H1 (cell line): ENCODE data around the gene PGPEP1. TPM values are rescaled to one million over a fixed set of nuclear protein-coding genes. Genes with fewer than 3 reads are reported as not detected.

ENCODE experiments used
- CTCF ChIA-PET: fragments of 300-600 bp; sonication (Branson Sonifier 250); formaldehyde crosslinking; loops from one replicate; lab custom pipeline; 2021; ENCODE audit not compliant: partially characterized antibody; lab: Charles Lee
- POLR2A ChIA-PET: fragments of 300-600 bp; sonication (Branson Sonifier 250); formaldehyde crosslinking; loops from one replicate; lab custom pipeline; 2021; ENCODE audit warnings: inconsistent platforms; ENCODE audit not compliant: partially characterized antibody; lab: Charles Lee
- DNase-seq, 2 experiments: peaks; one replicate each; pipeline versions ENCODE4 v3.0.0 to v3.0.0-alpha.2; 2010 to 2022; ENCODE audit warnings: low spot score in 2 of 2, low read depth in 1 of 2, mixed read lengths in 1 of 2
- FAIRE-seq: peaks from 2 replicates; lab custom pipeline; 2011; peaks lifted over from hg19 to GRCh38; lab: Jason Lieb, UNC
- H2AFZ ChIP-seq: 2 replicates; pipeline ENCODE4 v1.8.1; 2012; ENCODE audit warnings: low read length, inconsistent platforms
- H2AK5ac ChIP-seq: 2 replicates; pipeline ENCODE4 v1.6.1; 2013; ENCODE audit warnings: low read depth, low read length
- H2BK120ac ChIP-seq: replicated peaks from 2 replicates; pipeline ENCODE3; 2013; ENCODE audit warnings: low read depth, low read length, inconsistent platforms
- H2BK12ac ChIP-seq: 2 replicates; pipeline ENCODE4 v1.6.1; 2013; ENCODE audit warnings: low read depth, low read length
- H2BK15ac ChIP-seq: 2 replicates; pipeline ENCODE4 v1.6.1; 2013; ENCODE audit warnings: low read length
- H2BK20ac ChIP-seq: 2 replicates; pipeline ENCODE4 v1.6.1; 2013; ENCODE audit warnings: low read length
- H2BK5ac ChIP-seq: 2 replicates; pipeline ENCODE4 v1.6.1; 2013; ENCODE audit warnings: low read depth, low read length
- H3K14ac ChIP-seq: 2 replicates; pipeline ENCODE4 v1.6.1; 2013; ENCODE audit warnings: inconsistent platforms; ENCODE audit not compliant: insufficient read length
- H3K18ac ChIP-seq: 2 replicates; pipeline ENCODE4 v1.6.1; 2013; ENCODE audit warnings: low read length; ENCODE audit errors: extremely low read depth
- H3K23ac ChIP-seq: 2 replicates; pipeline ENCODE4 v1.6.1; 2013; ENCODE audit warnings: inconsistent platforms; ENCODE audit not compliant: insufficient read length
- H3K23me2 ChIP-seq: 2 replicates; pipeline ENCODE4 v1.6.1; 2013; ENCODE audit warnings: low read depth, low read length
- H3K27ac ChIP-seq: 2 replicates; pipeline ENCODE4 v1.6.1; 2011; ENCODE audit warnings: low read depth, low read length, inconsistent platforms
- H3K27me3 ChIP-seq, 4 experiments: replicated peaks in 1 of 4; 1 replicate in 1 of 4; 2 replicates in 3 of 4; pipeline versions ENCODE4 v1.6.1 to v1.8.1; 2011 to 2013; ENCODE audit warnings: low read length in 3 of 4, mild to moderate bottlenecking in 3 of 4, inconsistent platforms in 2 of 4, mixed read lengths in 2 of 4, moderate library complexity in 1 of 4; ENCODE audit not compliant: control insufficient read depth in 3 of 4, insufficient read depth in 3 of 4; ENCODE audit errors: extremely low read depth in 1 of 4
- H3K36me3 ChIP-seq, 4 experiments: 2 replicates each; pipeline versions ENCODE4 v1.6.1 to v1.8.1; 2011 to 2013; ENCODE audit warnings: mild to moderate bottlenecking in 4 of 4, low read length in 3 of 4, moderate library complexity in 2 of 4, control low read depth in 1 of 4, inconsistent platforms in 1 of 4; ENCODE audit not compliant: insufficient read depth in 4 of 4, control insufficient read depth in 2 of 4
- H3K4ac ChIP-seq: replicated peaks from 2 replicates; pipeline ENCODE3; 2013; ENCODE audit warnings: low read length, low read depth, mixed read lengths, inconsistent platforms; ENCODE audit not compliant: insufficient read length
- H3K4me1 ChIP-seq, 4 experiments: replicated peaks in 1 of 4; 1 replicate in 1 of 4; 2 replicates in 3 of 4; pipeline versions ENCODE4 v1.6.1 to v1.8.1; 2011 to 2013; ENCODE audit warnings: low read length in 3 of 4, inconsistent platforms in 2 of 4, mixed read lengths in 1 of 4; ENCODE audit not compliant: insufficient read depth in 4 of 4, control insufficient read depth in 3 of 4
- H3K4me2 ChIP-seq, 2 experiments: 2 replicates each; pipeline versions ENCODE4 v1.6.1 to v1.8.1; 2011 to 2013; ENCODE audit warnings: low read depth in 2 of 2, low read length in 2 of 2, control low read depth in 1 of 2, inconsistent platforms in 1 of 2, mild to moderate bottlenecking in 1 of 2; ENCODE audit not compliant: insufficient read depth in 1 of 2
- H3K4me3 ChIP-seq, 4 experiments: fragments of 200-600, 300-600 bp in 1 of 4; sonication (generic), shearing (Covaris generic), sonication (Bioruptor Twin) in 1 of 4; 2 replicates each; pipeline versions ENCODE4 v1.5.1 to v1.8.1; 2011 to 2016; ENCODE audit warnings: low read length in 4 of 4, low read depth in 3 of 4, control low read depth in 2 of 4, inconsistent platforms in 2 of 4, mild to moderate bottlenecking in 2 of 4, mixed read lengths in 1 of 4, moderate library complexity in 1 of 4; ENCODE audit not compliant: insufficient read depth in 2 of 4; ENCODE audit errors: extremely low read depth in 1 of 4
- H3K56ac ChIP-seq: replicated peaks from 2 replicates; pipeline ENCODE3; 2013; ENCODE audit warnings: low read depth, mild to moderate bottlenecking, mixed read lengths, low read length, inconsistent platforms; ENCODE audit not compliant: insufficient read length
- H3K79me1 ChIP-seq: 2 replicates; pipeline ENCODE4 v1.6.1; 2013; ENCODE audit warnings: low read depth, low read length, control low read depth
- H3K79me2 ChIP-seq, 2 experiments: 2 replicates each; pipeline versions ENCODE4 v1.6.1 to v1.8.1; 2012 to 2013; ENCODE audit warnings: low read length in 2 of 2, mild to moderate bottlenecking in 2 of 2, inconsistent platforms in 1 of 2; ENCODE audit not compliant: insufficient read depth in 2 of 2, control insufficient read depth in 1 of 2
- H3K9ac ChIP-seq, 4 experiments: replicated peaks in 1 of 4; 1 replicate in 1 of 4; 2 replicates in 3 of 4; pipeline versions ENCODE4 v1.6.1 to v1.8.1; 2011 to 2013; ENCODE audit warnings: low read depth in 3 of 4, low read length in 3 of 4, control low read depth in 2 of 4, mild to moderate bottlenecking in 2 of 4, moderate library complexity in 2 of 4, inconsistent platforms in 1 of 4; ENCODE audit errors: extremely low read depth in 1 of 4
- H3K9me3 ChIP-seq, 2 experiments: 2 replicates each; pipeline versions ENCODE4 v1.6.1 to v1.8.1; 2012 to 2013; ENCODE audit warnings: mild to moderate bottlenecking in 2 of 2, moderate library complexity in 2 of 2, control low read depth in 1 of 2, inconsistent platforms in 1 of 2, low read depth in 1 of 2, low read length in 1 of 2, mixed read lengths in 1 of 2; ENCODE audit not compliant: insufficient read depth in 2 of 2
- H4K20me1 ChIP-seq, 2 experiments: replicated peaks in 1 of 2; 2 replicates each; pipeline versions ENCODE3 to v1.8.1; 2011 to 2013; ENCODE audit warnings: inconsistent platforms in 2 of 2, low read length in 2 of 2, mild to moderate bottlenecking in 1 of 2; ENCODE audit not compliant: insufficient read depth in 2 of 2, control insufficient read depth in 1 of 2
- H4K5ac ChIP-seq: 2 replicates; pipeline ENCODE4 v1.6.1; 2013; ENCODE audit warnings: low read length, low read depth, mixed read lengths, inconsistent platforms; ENCODE audit not compliant: insufficient read length
- H4K8ac ChIP-seq: 2 replicates; pipeline ENCODE4 v1.8.0; 2013; ENCODE audit warnings: mild to moderate bottlenecking, moderate library complexity, low read length, inconsistent platforms; ENCODE audit not compliant: insufficient read depth; ENCODE audit errors: extremely low read depth
- H4K91ac ChIP-seq: replicated peaks from 2 replicates; pipeline ENCODE3; 2013; ENCODE audit warnings: low read length, mixed read lengths, inconsistent platforms; ENCODE audit not compliant: insufficient read length
- ASH2L ChIP-seq: fragments of 200-600, 300-600 bp; sonication (generic); IDR thresholded peaks from one replicate; pipeline ENCODE4 v1.7.1; 2017; ENCODE audit warnings: low read length
- CREB1 ChIP-seq: IDR thresholded peaks from 2 replicates; pipeline ENCODE4 v1.6.1; 2012; ENCODE audit warnings: inconsistent platforms
- EP300 ChIP-seq, 2 experiments: IDR thresholded peaks; 1 replicate in 1 of 2; 2 replicates in 1 of 2; pipeline ENCODE4 v1.6.1; 2011 to 2012; ENCODE audit warnings: low read depth in 2 of 2, low read length in 2 of 2, mild to moderate bottlenecking in 2 of 2, borderline replicate concordance in 1 of 2, inconsistent platforms in 1 of 2, moderate library complexity in 1 of 2
- FOSL1 ChIP-seq: IDR thresholded peaks from 2 replicates; pipeline ENCODE4 v1.6.1; 2011; ENCODE audit warnings: mild to moderate bottlenecking, low read depth, low read length, moderate library complexity; ENCODE audit not compliant: insufficient read depth
- KDM1A ChIP-seq: fragments of 200-600, 300-600 bp; sonication (generic); IDR thresholded peaks from 2 replicates; pipeline ENCODE4 v1.7.1; 2016; ENCODE audit warnings: mild to moderate bottlenecking, low read length, borderline replicate concordance
- POLR2A ChIP-seq, 2 experiments: IDR thresholded peaks; 1 replicate in 1 of 2; 2 replicates in 1 of 2; pipeline ENCODE4 v1.6.1; 2011; ENCODE audit warnings: low read depth in 2 of 2, low read length in 2 of 2, mild to moderate bottlenecking in 2 of 2; ENCODE audit errors: control extremely low read depth in 1 of 2
- RAD21 ChIP-seq, 2 experiments: IDR thresholded peaks in 1 of 2; conservative IDR thresholded peaks in 1 of 2; 2 replicates each; pipeline ENCODE4 v1.6.1; 2011; ENCODE audit warnings: low read depth in 2 of 2, low read length in 2 of 2, improper control_type of control experiment in 1 of 2, inconsistent platforms in 1 of 2, mild to moderate bottlenecking in 1 of 2, moderate library complexity in 1 of 2
- TAF7 ChIP-seq: optimal IDR thresholded peaks from 2 replicates; pipeline ENCODE3; 2011; ENCODE audit warnings: low read depth, mild to moderate bottlenecking, inconsistent platforms, low read length, moderate library complexity, borderline replicate concordance
- YY1 ChIP-seq: IDR thresholded peaks from 2 replicates; pipeline ENCODE4 v1.6.1; 2011; ENCODE audit warnings: low read depth, mild to moderate bottlenecking, low read length
- WGBS, 2 experiments: shearing (Covaris generic) in 1 of 2; methylation state at CpG; one replicate each; pipeline versions ENCODE4 v1.1.6 to v1.1.7; 2013 to 2015; ENCODE audit warnings: low lambda C conversion rate in 2 of 2, mixed read lengths in 2 of 2, inconsistent platforms in 1 of 2, low coverage in 1 of 2, missing lambda C conversion rate in 1 of 2; ENCODE audit not compliant: insufficient replicate concordance in 2 of 2, insufficient coverage in 1 of 2, insufficient read length in 1 of 2; ENCODE audit errors: extremely low coverage in 1 of 2, missing lambda C conversion rate in 1 of 2; 5-methylcytosine and 5-hydroxymethylcytosine counted together
- polyA plus RNA-seq, 7 experiments: library from polyadenylated mRNA; depleted of rRNA in 3 of 7; stranded (reverse) in 5 of 7; unstranded in 2 of 7; fragments of >200 nt in 5 of 7; fragments of 200-250 nt in 2 of 7; gene quantifications; 1 replicate in 5 of 7; 2 replicates in 1 of 7; 4 replicates in 1 of 7; pipeline versions ENCODE4 v1.2.1 to v1.2.3, GENCODE V29; 2011 to 2013; ENCODE audit warnings: missing spikeins in 2 of 7, mixed read lengths in 2 of 7
- total RNA-seq: library from RNA; stranded (reverse); fragmentation: NEBNext Ultra II Directional; extraction: Animal tissue kit (Norgen Biotek cat#: 25700); gene quantifications from 2 replicates; pipeline ENCODE4 v1.2.1, GENCODE V29; 2021
- TF ChIP-seq, protein P1 (sequence below), 3 experiments: IDR thresholded peaks; 1 replicate in 2 of 3; 2 replicates in 1 of 3; pipeline versions ENCODE4 v1.5.1 to v1.6.1; 2011; ENCODE audit warnings: low read length in 3 of 3, mild to moderate bottlenecking in 3 of 3, inconsistent platforms in 2 of 3, low read depth in 1 of 3, moderate library complexity in 1 of 3; ENCODE audit not compliant: insufficient read depth in 1 of 3; ENCODE audit errors: control extremely low read depth in 1 of 3

Gene PGPEP1
- total and polyA plus RNA-seq, 2 of the 8 experiments (the other 6 are each of a cell fraction or from before 2014, with no cell fraction given): 17.0 to 33.4 TPM

DNA sequence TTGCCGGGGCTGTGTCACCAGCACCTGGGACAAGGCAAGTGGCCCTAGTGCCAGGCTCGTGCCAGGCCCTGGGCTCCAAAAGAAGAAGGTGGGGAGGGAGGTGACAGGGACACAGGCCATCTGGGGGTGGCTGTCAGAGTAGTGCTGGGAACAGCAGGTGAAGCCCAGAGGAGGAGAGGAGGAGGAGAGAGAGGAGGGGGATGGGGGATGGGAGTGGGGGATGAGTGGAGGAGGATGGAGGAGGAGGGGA lies 36.3 kb upstream of the PGPEP1 start:
- Histone ChIP-seq H3K9ac (no peak overlapping the region), H3K18ac (peak overlapping the region; percentile 60)

More for the DNA sequence above, 36.3 kb upstream of the PGPEP1 start:
- TF ChIP-seq RAD21 (IDR thresholded peaks at IDR 0.05 in 1 of 2, conservative IDR thresholded peaks at IDR 0.05 in 1 of 2; ENCODE audit: low read depth in 2 of 2, low read length in 2 of 2) (no peak), ASH2L (no peak), CREB1 (no peak), FOSL1 (no peak), KDM1A (peak; percentile 89; the same call in 1 of the 2 replicates), POLR2A (IDR thresholded peaks at IDR 0.05; ENCODE audit: control extremely low read depth in 1 of 2, low read depth in 2 of 2, low read length in 2 of 2) (no peak), YY1 (0 out of 2 replicates have a peak, but pooled peaks have one; percentile 39), EP300 (IDR thresholded peaks at IDR 0.05; ENCODE audit: borderline replicate concordance in 1 of 2, low read depth in 2 of 2, low read length in 2 of 2) (no peak), TAF7 (no peak)
- TF ChIP-seq, protein P1, sequence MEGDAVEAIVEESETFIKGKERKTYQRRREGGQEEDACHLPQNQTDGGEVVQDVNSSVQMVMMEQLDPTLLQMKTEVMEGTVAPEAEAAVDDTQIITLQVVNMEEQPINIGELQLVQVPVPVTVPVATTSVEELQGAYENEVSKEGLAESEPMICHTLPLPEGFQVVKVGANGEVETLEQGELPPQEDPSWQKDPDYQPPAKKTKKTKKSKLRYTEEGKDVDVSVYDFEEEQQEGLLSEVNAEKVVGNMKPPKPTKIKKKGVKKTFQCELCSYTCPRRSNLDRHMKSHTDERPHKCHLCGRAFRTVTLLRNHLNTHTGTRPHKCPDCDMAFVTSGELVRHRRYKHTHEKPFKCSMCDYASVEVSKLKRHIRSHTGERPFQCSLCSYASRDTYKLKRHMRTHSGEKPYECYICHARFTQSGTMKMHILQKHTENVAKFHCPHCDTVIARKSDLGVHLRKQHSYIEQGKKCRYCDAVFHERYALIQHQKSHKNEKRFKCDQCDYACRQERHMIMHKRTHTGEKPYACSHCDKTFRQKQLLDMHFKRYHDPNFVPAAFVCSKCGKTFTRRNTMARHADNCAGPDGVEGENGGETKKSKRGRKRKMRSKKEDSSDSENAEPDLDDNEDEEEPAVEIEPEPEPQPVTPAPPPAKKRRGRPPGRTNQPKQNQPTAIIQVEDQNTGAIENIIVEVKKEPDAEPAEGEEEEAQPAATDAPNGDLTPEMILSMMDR (IDR thresholded peaks at IDR 0.05; ENCODE audit: control extremely low read depth in 1 of 3, insufficient read depth in 1 of 3, low read depth in 1 of 3, low read length in 3 of 3): no peak
- TF ChIP-seq, all 59 proteins: peak for 2
- Histone ChIP-seq H3K27ac (no peak overlapping the region), H3K4me2 (peak overlapping the region; percentile 33 to 63), H2BK20ac (peak overlapping the region; percentile 61; the same call in 1 of the 2 replicates), H4K5ac (peak overlapping the region; percentile 80), H3K79me1 (no peaks in the 10 kb centered on the region; the same call in 1 of the 2 replicates), H2AK5ac (no peak overlapping the region), H3K9me3 (no peaks in the 10 kb centered on the region), H4K20me1 (no peaks in the 10 kb centered on the region), H4K8ac (no peak overlapping the region), H3K14ac (no peak overlapping the region), H3K4me3 (peak overlapping the region in 1 of 4 experiments; percentile 49; a peak in 2 of 8 replicates), H2BK15ac (peak overlapping the region; percentile 97; the same call in 1 of the 2 replicates), H2AFZ (no peak overlapping the region), H4K91ac (peak overlapping the region; percentile 97), H3K23me2 (peaks cover 5% of the 10 kb centered on the region; the same call in 1 of the 2 replicates), H3K79me2 (no peaks in the 10 kb centered on the region), H3K23ac (no peak overlapping the region), H2BK5ac (peak overlapping the region; percentile 36; the same call in 1 of the 2 replicates), H2BK120ac (no peak overlapping the region), H2BK12ac (0 out of 2 replicates have a peak overlapping the region, but pooled peaks have one; percentile 27), H3K56ac (no peak overlapping the region), H3K36me3 (peaks cover 3 to 28% (median 12%) of the 10 kb centered on the region in 4 experiments), H3K27me3 (no peaks in the 10 kb centered on the region), H3K4me1 (peaks cover 0 to 25% (median 10%) of the 10 kb centered on the region in 4 experiments; a peak in 6 of 7 replicates), H3K4ac (peak overlapping the region; percentile 99)
- 11% methylated on average over 2 of the region's 2 CpGs; no CpG with 5 or more reads in 1 of the 2 experiments for WGBS, 2 experiments
- POLR2A ChIA-PET: interaction anchor here (0.7 to 10.4 kb wide), 11 partner anchors 12 to 115 kb away, joined by 3 to 141 read pairs (median 4); partner anchors contain the start of genes JUND, LSM4 and SSBP4
- DNase-seq: no peak
- CTCF ChIA-PET: interaction anchor here (1.1 to 5.3 kb wide), 4 partner anchors 17 to 62 kb away, joined by 3 to 48 read pairs (median 17); partner anchors contain the start of genes JUND and LSM4
- FAIRE-seq: no peak
